HepG2 (cell line): Measurements from ENCODE around the gene TLE5. TPM values are rescaled to one million over a fixed set of nuclear protein-coding genes. Genes with fewer than 3 reads are reported as not detected.

ENCODE experiments used
- BHLHE40 ChIP-seq: IDR thresholded peaks from 2 replicates; pipeline ENCODE4 v1.6.1; 2011; ENCODE audit warnings: low read length, improper control_type of control experiment
- ESRRA ChIP-seq: sonication (generic); formaldehyde crosslinking; IDR thresholded peaks from 2 replicates; pipeline ENCODE4 v1.5.1; 2020; ENCODE audit warnings: mild to moderate bottlenecking, low read depth, missing genetic modification reagents
- HBP1 ChIP-seq: IDR thresholded peaks from 2 replicates; pipeline ENCODE4 v1.6.1; 2016; ENCODE audit warnings: low read depth, control low read depth
- KDM2A ChIP-seq: sonication (generic); formaldehyde crosslinking; IDR thresholded peaks from 2 replicates; pipeline ENCODE4 v1.4.0; 2020; ENCODE audit warnings: low read depth, missing genetic modification reagents, borderline replicate concordance
- KLF12 ChIP-seq: sonication (generic); formaldehyde crosslinking; IDR thresholded peaks from 2 replicates; pipeline ENCODE4 v1.4.0; 2020; ENCODE audit warnings: missing genetic modification reagents, borderline replicate concordance
- MYC ChIP-seq: sonication (generic); formaldehyde crosslinking; IDR thresholded peaks from 2 replicates; pipeline ENCODE4 v1.9.0; 2021; ENCODE audit warnings: missing genetic modification reagents, borderline replicate concordance
- NR2F6 ChIP-seq, 2 experiments: IDR thresholded peaks; 2 replicates each; pipeline ENCODE4 v1.6.1; 2016; ENCODE audit warnings: antibody characterized with exemption in 1 of 2, mild to moderate bottlenecking in 1 of 2
- SNAI1 ChIP-seq: sonication (generic); formaldehyde crosslinking; IDR thresholded peaks from 2 replicates; pipeline ENCODE4 v1.5.0; 2020; ENCODE audit warnings: mild to moderate bottlenecking, missing genetic modification reagents, borderline replicate concordance
- SOX6 ChIP-seq, 2 experiments: fragments of 450-650 bp in 1 of 2; sonication (generic) in 1 of 2; formaldehyde crosslinking in 1 of 2; IDR thresholded peaks; 2 replicates each; pipeline versions ENCODE4 v1.4.0 to v1.6.1; 2017 to 2020; ENCODE audit warnings: antibody characterized with exemption in 1 of 2, mild to moderate bottlenecking in 1 of 2, missing genetic modification reagents in 1 of 2
- TCF12 ChIP-seq, 2 experiments: fragments of 450-650 bp in 1 of 2; sonication (generic) in 1 of 2; formaldehyde crosslinking in 1 of 2; IDR thresholded peaks; 2 replicates each; pipeline versions ENCODE4 v1.6.1 to v1.8.0; 2017 to 2022; ENCODE audit warnings: antibody characterized with exemption in 1 of 2, mild to moderate bottlenecking in 1 of 2, missing genetic modification reagents in 1 of 2, moderate library complexity in 1 of 2
- TGIF2 ChIP-seq: IDR thresholded peaks from 2 replicates; pipeline ENCODE4 v1.6.1; 2016; ENCODE audit warnings: control low read depth, missing compliant biosample characterization
- ZNF142 ChIP-seq: sonication (generic); formaldehyde crosslinking; IDR thresholded peaks from 2 replicates; pipeline ENCODE4 v1.4.0; 2020; ENCODE audit warnings: missing genetic modification reagents
- ZNF235 ChIP-seq: sonication (generic); formaldehyde crosslinking; IDR thresholded peaks from 2 replicates; pipeline ENCODE4 v1.8.1; 2023; ENCODE audit warnings: mild to moderate bottlenecking, missing genetic modification reagents, borderline replicate concordance
- ZNF317 ChIP-seq: sonication (generic); formaldehyde crosslinking; IDR thresholded peaks from 2 replicates; pipeline ENCODE4 v1.5.0; 2020; ENCODE audit warnings: mild to moderate bottlenecking, missing genetic modification reagents
- ZNF674 ChIP-seq: sonication (generic); formaldehyde crosslinking; IDR thresholded peaks from 2 replicates; pipeline ENCODE4 v1.5.0; 2020; ENCODE audit warnings: low read depth, mild to moderate bottlenecking, missing genetic modification reagents
- ZNF687 ChIP-seq: sonication (generic); formaldehyde crosslinking; IDR thresholded peaks from 2 replicates; pipeline ENCODE4 v1.5.1; 2020; ENCODE audit warnings: mild to moderate bottlenecking, missing genetic modification reagents, moderate library complexity
- polyA plus RNA-seq, 8 experiments: library from polyadenylated mRNA; depleted of rRNA in 3 of 8; stranded (reverse) in 7 of 8; unstranded in 1 of 8; fragments of >200 nt; fragmentation: Illumina TruSeq in 4 of 8; extraction: Trizol in 4 of 8; gene quantifications; 2 replicates each; pipeline versions ENCODE4 v1.2.1 to v1.2.3, GENCODE V29; 2011 to 2016; ENCODE audit warnings: low read depth in 4 of 8, missing spikeins in 1 of 8, mixed read lengths in 1 of 8; ENCODE audit not compliant: insufficient read depth in 1 of 8
- total RNA-seq, 5 experiments: library from RNA; depleted of rRNA; stranded (reverse); fragments of >200 nt; fragmentation: Illumina TruSeq; extraction: Trizol; gene quantifications; 2 replicates each; pipeline ENCODE4 v1.2.3, GENCODE V29; 2016; ENCODE audit warnings: low read depth in 1 of 5

TLE5 gene
- total and polyA plus RNA-seq, 2 of the 13 experiments (the other 11 are each of a cell fraction or from before 2014, with no cell fraction given), result 62.8 to 189 TPM

- peak; percentile 31; the same call in 1 of the 2 replicates for TF ChIP-seq HBP1
- peak; percentile 90 for TF ChIP-seq ESRRA (CRISPR knock-in tag)
- TF ChIP-seq KDM2A (CRISPR knock-in tag), result peak; percentile 9; the same call in 1 of the 2 replicates
- 0 out of 2 replicates have a peak, but pooled peaks have one; percentile 31 for TF ChIP-seq MYC (CRISPR knock-in tag)
- TF ChIP-seq ZNF142, result 0 out of 2 replicates have a peak, but pooled peaks have one; percentile 37
- no peak for TF ChIP-seq SOX6 (IDR thresholded peaks at IDR 0.05)
- peak; percentile 43 for TF ChIP-seq SOX6 (CRISPR knock-in tag; IDR thresholded peaks at IDR 0.05)
- TF ChIP-seq TGIF2 (CRISPR knock-in tag), result peak; percentile 80; the same call in 1 of the 2 replicates
- TF ChIP-seq ZNF317 (CRISPR knock-in tag), result 0 out of 2 replicates have a peak, but pooled peaks have one; percentile 48
- TF ChIP-seq ZNF687 (CRISPR knock-in tag), result peak; percentile 21; the same call in 1 of the 2 replicates
- TF ChIP-seq ZNF235, result 0 out of 2 replicates have a peak, but pooled peaks have one; percentile 58
- peak; percentile 77 for TF ChIP-seq BHLHE40
- peak; percentile 84 for TF ChIP-seq NR2F6 (IDR thresholded peaks at IDR 0.05)
- TF ChIP-seq NR2F6 (CRISPR knock-in tag; IDR thresholded peaks at IDR 0.05), result peak; percentile 93
- TF ChIP-seq SNAI1 (CRISPR knock-in tag), result peak; percentile 67; the same call in 1 of the 2 replicates
- TF ChIP-seq ZNF674 (CRISPR knock-in tag), result no peak
- 0 out of 2 replicates have a peak, but pooled peaks have one; percentile 46 for TF ChIP-seq KLF12 (CRISPR knock-in tag)
- no peak for TF ChIP-seq TCF12 (IDR thresholded peaks at IDR 0.05)
- 0 out of 2 replicates have a peak, but pooled peaks have one; percentile 32 for TF ChIP-seq TCF12 (CRISPR knock-in tag; IDR thresholded peaks at IDR 0.05)
These were observed 34.1 kb upstream of the TLE5 start (continued) for GRCh38 chr19:3096267-3096901.
